Adipocyte (in vitro differentiated cells): ENCODE results near the gene SLC22A23.
"Not testable (repeated sequence)": the region's sequence is repeated elsewhere in the genome, so short reads cannot be mapped to it uniquely, and the experiment has no call there.

Experiments used
- DNase-seq: peaks from one replicate; pipeline ENCODE4 v3.0.0-alpha.2; 2015; ENCODE audit warnings: low read depth
- H3K27me3 ChIP-seq: replicated peaks from 2 replicates; pipeline ENCODE4 v1.7.0; 2013; ENCODE audit warnings: mild to moderate bottlenecking, low read length, moderate library complexity; ENCODE audit not compliant: control insufficient read depth, insufficient read depth
- H3K36me3 ChIP-seq: 2 replicates; pipeline ENCODE4 v1.7.0; 2013; ENCODE audit warnings: low read length, mild to moderate bottlenecking, moderate library complexity; ENCODE audit not compliant: control insufficient read depth, insufficient read depth, severe bottlenecking
- H3K4me1 ChIP-seq: 2 replicates; pipeline ENCODE4 v1.7.0; 2013; ENCODE audit warnings: mild to moderate bottlenecking, low read length, moderate library complexity; ENCODE audit not compliant: control insufficient read depth, insufficient read depth
- H3K4me3 ChIP-seq: 2 replicates; pipeline ENCODE4 v1.7.0; 2013; ENCODE audit warnings: mild to moderate bottlenecking, low read length, moderate library complexity
- H3K9ac ChIP-seq: 2 replicates; pipeline ENCODE4 v1.7.0; 2013; ENCODE audit warnings: mild to moderate bottlenecking, low read length, moderate library complexity
- H3K9me3 ChIP-seq: 2 replicates; pipeline ENCODE4 v1.7.0; 2013; ENCODE audit warnings: mild to moderate bottlenecking, low read length, moderate library complexity; ENCODE audit not compliant: control insufficient read depth

The SLC22A23 gene

DNA sequence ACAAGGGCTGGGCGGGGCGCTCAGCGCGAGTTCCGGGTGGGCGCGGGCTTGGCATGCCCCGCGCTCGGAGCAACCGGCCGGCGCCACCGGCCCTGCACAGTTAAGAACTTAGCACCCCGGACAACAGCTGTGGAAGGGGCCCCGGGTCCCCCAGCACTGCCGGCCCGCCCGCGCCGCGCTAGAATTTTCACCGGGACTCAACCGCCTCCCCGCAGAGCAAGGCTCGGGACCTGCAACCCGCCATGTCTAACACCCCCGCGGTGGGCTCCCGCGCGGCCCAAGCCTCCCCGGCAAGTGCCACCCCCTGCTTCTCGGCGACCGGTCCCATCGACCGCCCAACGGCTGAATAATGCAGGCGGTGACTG is 203.3 kb downstream of the SLC22A23 start:
- Histone ChIP-seq H3K9me3 (no peaks in the 10 kb centered on the region), H3K9ac (no peak overlapping the region), H3K4me1 (peaks cover 5% of the 10 kb centered on the region), H3K36me3 (no peaks in the 10 kb centered on the region), H3K27me3 (peaks cover 17% of the 10 kb centered on the region), H3K4me3 (no peak overlapping the region)
- no peak for DNase-seq

DNA sequence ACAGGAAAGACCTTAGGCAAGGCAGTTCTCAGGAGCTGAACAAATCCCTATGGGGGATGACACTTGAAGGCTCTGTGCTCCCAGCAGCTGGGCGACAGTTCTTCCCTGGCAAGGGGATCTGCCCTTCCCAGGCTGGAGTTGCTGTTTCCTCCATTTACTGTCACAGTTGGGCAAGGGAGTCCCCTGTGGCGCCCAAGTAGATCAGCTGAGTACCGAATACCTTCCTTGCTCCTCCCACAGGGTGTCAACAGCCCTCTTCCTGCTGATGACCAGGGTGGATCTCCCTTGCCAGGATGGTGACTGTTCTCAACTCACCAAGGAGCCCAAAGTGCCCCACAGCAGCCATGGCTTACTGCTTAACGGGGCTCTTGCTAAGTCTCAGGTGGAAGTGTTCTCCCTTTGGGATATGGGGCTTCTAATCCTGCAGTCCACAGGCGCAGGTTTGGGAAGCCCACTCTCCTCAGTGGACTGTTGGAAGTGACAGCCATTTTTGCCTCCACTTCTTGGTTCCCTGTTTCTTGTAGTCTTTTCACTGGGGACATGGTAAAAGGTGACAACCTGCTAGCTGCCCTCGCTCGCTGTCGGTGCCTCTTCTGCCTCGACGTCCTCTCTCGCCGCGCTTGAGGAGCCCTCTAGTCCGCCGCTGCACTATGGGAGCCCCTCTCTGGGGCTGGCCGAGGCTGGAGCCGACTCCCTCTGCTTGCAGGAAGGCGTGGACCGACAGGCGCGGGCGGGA is 203.8 kb downstream of the SLC22A23 start:
- Histone ChIP-seq H3K9me3 (no peaks in the 10 kb centered on the region), H3K4me3 (no peak overlapping the region), H3K4me1 (peaks cover 5% of the 10 kb centered on the region), H3K36me3 (no peaks in the 10 kb centered on the region), H3K9ac (no peak overlapping the region), H3K27me3 (peaks cover 17% of the 10 kb centered on the region)
- DNase-seq: no peak

DNA sequence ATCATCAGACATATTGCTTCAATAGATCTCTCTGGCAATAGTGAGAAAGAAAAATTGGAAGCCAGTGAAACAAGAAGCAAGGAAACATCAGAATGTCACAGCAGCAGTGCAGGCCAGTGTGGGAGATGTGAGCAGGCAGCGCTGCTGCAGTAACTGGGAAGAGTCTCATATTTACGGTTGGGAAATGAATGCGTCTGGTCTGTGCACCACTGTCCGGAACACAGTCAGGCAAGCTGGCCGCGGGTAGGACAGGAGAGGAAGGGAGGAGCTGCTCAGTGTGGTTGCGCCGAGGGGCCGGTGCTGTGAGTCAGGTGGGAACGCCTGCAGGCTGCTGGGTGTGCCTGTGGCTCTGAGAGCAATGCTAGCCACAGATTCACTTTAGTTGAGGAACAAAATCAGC is 204.5 kb downstream of the SLC22A23 start:
- H3K9ac ChIP-seq: no peak overlapping the region
- peaks cover 7% of the 10 kb centered on the region for H3K4me1 ChIP-seq
- H3K9me3 ChIP-seq: no peaks in the 10 kb centered on the region
- no peak overlapping the region for H3K4me3 ChIP-seq
- no peak for DNase-seq
- no peaks in the 10 kb centered on the region for H3K36me3 ChIP-seq
- H3K27me3 ChIP-seq: peaks cover 17% of the 10 kb centered on the region

GRCh38 chr6:3251462-3252314 is 205.2 kb downstream of the SLC22A23 start:
- no peak overlapping the region for H3K4me3 ChIP-seq
- peak; percentile 94 for DNase-seq
- H3K36me3 ChIP-seq: no peaks in the 10 kb centered on the region
- peaks cover 17% of the 10 kb centered on the region for H3K27me3 ChIP-seq
- peaks cover 7% of the 10 kb centered on the region for H3K4me1 ChIP-seq
- no peaks in the 10 kb centered on the region for H3K9me3 ChIP-seq
- no peak overlapping the region for H3K9ac ChIP-seq

GRCh38 chr6:3250231-3250675 is 206.6 kb downstream of the SLC22A23 start:
- H3K9me3 ChIP-seq: no peaks in the 10 kb centered on the region
- no peak for DNase-seq
- H3K4me3 ChIP-seq: no peak overlapping the region
- no peaks in the 10 kb centered on the region for H3K36me3 ChIP-seq
- H3K9ac ChIP-seq: no peak overlapping the region
- H3K27me3 ChIP-seq: peaks cover 14% of the 10 kb centered on the region
- peaks cover 7% of the 10 kb centered on the region for H3K4me1 ChIP-seq

DNA sequence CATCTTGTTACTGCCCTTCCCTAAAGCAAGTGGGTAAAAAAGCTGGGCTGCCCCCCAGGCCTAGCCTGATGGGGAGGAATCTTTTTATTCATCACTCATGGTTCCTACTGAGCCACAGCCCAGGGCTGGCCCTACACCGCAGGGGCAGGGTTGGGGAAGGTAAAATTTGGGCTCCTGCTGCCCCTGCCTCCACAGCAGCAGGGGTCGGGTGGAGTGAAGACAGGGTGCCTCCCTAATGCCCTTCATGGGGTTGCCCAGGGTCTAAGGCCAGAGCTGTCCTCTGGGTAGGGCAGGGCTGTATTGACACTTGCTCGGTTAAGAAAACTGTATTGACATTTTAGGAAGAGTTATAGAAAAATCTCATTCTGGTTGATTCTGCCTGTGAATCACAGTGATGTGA is 207.0 kb downstream of the SLC22A23 start:
- H3K4me1 ChIP-seq: peaks cover 7% of the 10 kb centered on the region
- H3K9ac ChIP-seq: no peak overlapping the region
- DNase-seq: no peak
- peaks cover 14% of the 10 kb centered on the region for H3K27me3 ChIP-seq
- H3K4me3 ChIP-seq: no peak overlapping the region
- no peaks in the 10 kb centered on the region for H3K36me3 ChIP-seq
- no peaks in the 10 kb centered on the region for H3K9me3 ChIP-seq

DNA sequence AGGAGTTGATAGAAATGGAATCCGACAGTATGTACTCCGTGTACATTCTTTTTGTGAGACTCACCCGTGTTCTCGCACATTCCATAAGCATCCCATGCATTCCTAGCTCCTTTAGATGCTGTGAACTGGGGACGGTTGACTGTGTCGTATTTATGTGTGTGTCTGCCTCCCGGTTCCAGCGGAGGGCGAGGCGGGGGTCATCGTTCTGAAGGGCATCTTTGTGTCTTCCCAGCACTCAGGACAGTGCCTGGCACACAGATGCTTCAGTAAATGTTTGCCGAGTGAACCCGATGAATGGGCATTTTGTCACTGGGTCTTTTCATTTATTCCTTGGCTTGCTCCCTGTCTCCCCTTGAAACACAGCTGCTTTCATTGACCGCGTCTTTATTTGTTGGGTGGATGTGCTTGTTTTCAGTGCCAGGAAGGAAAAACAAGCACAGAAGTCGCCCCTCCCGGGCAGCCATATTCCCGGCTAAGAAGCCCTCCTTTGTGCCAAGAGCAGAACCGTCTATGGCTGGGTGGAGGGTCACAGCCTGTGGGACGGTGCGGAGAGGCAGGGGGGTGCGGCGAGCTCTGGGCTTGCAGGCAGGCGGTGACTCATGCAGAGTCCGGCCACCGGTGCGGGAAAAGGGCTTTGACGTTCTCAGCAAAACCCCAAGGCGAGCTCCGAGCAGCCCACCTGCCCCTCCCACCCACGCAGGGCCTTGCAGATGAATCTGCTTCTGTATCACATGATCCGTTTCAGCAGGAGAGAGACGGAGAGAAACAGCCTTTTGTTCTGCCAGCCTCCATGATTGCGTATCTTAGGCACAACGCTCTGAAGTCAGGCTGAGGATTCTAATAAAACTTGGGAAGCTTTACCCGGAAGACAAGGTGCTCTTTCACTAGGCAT is 209.3 kb downstream of the SLC22A23 start:
- peaks cover 23% of the 10 kb centered on the region for H3K27me3 ChIP-seq
- H3K9ac ChIP-seq: peak overlapping the region; percentile 39
- H3K36me3 ChIP-seq: no peaks in the 10 kb centered on the region

GRCh38 chr6:3245216-3245615 is 211.6 kb downstream of the SLC22A23 start:
- H3K9ac ChIP-seq: no peak overlapping the region
- H3K27me3 ChIP-seq: peaks cover 18% of the 10 kb centered on the region
- peaks cover 4% of the 10 kb centered on the region for H3K4me1 ChIP-seq
- no peaks in the 10 kb centered on the region for H3K9me3 ChIP-seq
- no peaks in the 10 kb centered on the region for H3K36me3 ChIP-seq
- DNase-seq: no peak
- H3K4me3 ChIP-seq: no peak overlapping the region

More for the DNA sequence above, 209.3 kb downstream of the SLC22A23 start:
- no peaks in the 10 kb centered on the region for H3K9me3 ChIP-seq
- H3K4me3 ChIP-seq: peak overlapping the region; percentile 72
- peak; percentile 89 for DNase-seq
- H3K4me1 ChIP-seq: peaks cover 7% of the 10 kb centered on the region

DNA sequence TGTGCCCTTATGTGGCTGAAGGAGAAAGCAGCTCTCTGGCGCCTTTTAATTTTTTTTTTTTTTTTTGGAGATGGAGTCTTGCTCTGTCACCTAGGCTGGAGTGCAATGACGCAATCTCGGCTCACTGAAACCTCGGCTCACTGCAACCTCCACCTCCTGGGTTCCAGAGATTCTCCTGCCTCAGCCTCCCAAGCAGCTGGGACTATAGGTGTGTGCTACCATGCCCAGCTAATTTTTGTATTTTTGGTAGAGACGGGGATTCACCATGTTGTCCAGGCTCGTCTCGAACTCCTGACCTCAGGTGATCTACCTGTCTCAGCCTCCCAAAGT is 212.1 kb downstream of the SLC22A23 start:
- H3K9ac ChIP-seq: not testable (repeated sequence)

GRCh38 chr6:3244003-3244831 is 212.6 kb downstream of the SLC22A23 start:
- no peaks in the 10 kb centered on the region for H3K36me3 ChIP-seq
- H3K9ac ChIP-seq: no peak overlapping the region
- no peak overlapping the region for H3K4me3 ChIP-seq
- H3K9me3 ChIP-seq: no peaks in the 10 kb centered on the region
- peaks cover 4% of the 10 kb centered on the region for H3K4me1 ChIP-seq
- H3K27me3 ChIP-seq: peaks cover 21% of the 10 kb centered on the region
- no peak for DNase-seq

More for the DNA sequence above, 212.1 kb downstream of the SLC22A23 start:
- not testable (repeated sequence) for H3K4me1 ChIP-seq, DNase-seq, H3K36me3 ChIP-seq, H3K4me3 ChIP-seq, H3K9me3 ChIP-seq
- peaks cover 20% of the 10 kb centered on the region for H3K27me3 ChIP-seq
